ENCODE measurements around the gene ACKR3.

DNA sequence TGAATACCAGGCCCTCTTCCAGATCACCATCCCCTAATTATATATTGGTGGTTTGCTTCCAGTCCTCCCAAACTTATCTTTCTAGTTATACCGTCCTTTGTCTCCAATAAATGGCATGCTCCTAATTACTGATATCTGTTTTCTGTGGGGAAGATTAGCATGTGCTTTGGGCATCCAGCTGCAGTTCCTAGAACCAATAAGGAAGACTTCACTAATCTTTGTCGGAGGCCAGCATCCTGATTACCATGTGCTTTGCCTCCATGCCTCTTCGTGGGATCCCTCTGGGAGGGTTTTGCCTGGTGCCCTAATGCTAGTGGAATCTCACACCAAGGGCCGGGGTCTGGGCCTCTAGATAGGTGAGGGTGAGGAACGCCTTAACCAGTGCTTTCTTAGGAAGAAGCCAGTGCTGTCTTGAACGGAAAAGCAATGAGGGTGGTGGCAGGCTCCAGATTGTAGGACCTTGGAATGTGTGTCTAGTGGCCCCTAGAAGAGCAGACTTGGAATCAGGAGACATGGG lies 47.7 kb downstream of the ACKR3 start:
- TF ChIP-seq, protein P1, sequence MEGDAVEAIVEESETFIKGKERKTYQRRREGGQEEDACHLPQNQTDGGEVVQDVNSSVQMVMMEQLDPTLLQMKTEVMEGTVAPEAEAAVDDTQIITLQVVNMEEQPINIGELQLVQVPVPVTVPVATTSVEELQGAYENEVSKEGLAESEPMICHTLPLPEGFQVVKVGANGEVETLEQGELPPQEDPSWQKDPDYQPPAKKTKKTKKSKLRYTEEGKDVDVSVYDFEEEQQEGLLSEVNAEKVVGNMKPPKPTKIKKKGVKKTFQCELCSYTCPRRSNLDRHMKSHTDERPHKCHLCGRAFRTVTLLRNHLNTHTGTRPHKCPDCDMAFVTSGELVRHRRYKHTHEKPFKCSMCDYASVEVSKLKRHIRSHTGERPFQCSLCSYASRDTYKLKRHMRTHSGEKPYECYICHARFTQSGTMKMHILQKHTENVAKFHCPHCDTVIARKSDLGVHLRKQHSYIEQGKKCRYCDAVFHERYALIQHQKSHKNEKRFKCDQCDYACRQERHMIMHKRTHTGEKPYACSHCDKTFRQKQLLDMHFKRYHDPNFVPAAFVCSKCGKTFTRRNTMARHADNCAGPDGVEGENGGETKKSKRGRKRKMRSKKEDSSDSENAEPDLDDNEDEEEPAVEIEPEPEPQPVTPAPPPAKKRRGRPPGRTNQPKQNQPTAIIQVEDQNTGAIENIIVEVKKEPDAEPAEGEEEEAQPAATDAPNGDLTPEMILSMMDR (IDR thresholded peaks at IDR 0.05): no peak
- TF ChIP-seq EZH2 (IDR thresholded peaks at IDR 0.05; ENCODE audit: borderline replicate concordance, insufficient read depth, low read depth, low read length, poor library complexity, severe bottlenecking): no peak
